Amygdala (tissue), 56 donors: ENCODE measurements around the gene CACNA1E.
"Not testable (repeated sequence)": the region's sequence is repeated elsewhere in the genome, so short reads cannot be mapped to it uniquely, and the experiment has no call there.

ENCODE experiments used
- DNase-seq, 56 donors: peaks; one replicate each; lab custom pipeline; 2025; lab: John Stamatoyannopoulos, UW

CACNA1E gene

DNA sequence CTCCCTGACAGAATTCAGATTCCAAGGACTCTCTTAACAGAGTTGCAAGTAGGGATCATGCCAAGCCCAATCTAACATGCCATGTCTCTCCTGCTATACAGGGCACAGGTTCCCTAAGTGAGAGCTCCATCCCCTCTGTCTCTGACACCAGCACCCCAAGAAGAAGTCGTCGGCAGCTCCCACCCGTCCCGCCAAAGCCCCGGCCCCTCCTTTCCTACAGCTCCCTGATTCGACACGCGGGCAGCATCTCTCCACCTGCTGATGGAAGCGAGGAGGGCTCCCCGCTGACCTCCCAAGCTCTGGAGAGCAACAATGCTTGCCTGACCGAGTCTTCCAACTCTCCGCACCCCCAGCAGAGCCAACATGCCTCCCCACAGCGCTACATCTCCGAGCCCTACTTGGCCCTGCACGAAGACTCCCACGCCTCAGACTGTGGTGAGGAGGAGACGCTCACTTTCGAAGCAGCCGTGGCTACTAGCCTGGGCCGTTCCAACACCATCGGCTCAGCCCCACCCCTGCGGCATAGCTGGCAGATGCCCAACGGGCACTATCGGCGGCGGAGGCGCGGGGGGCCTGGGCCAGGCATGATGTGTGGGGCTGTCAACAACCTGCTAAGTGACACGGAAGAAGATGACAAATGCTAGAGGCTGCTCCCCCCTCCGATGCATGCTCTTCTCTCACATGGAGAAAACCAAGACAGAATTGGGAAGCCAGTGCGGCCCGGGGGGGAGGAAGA, 315.0 kb downstream of the CACNA1E start:
- DNase-seq: no peak

DNA sequence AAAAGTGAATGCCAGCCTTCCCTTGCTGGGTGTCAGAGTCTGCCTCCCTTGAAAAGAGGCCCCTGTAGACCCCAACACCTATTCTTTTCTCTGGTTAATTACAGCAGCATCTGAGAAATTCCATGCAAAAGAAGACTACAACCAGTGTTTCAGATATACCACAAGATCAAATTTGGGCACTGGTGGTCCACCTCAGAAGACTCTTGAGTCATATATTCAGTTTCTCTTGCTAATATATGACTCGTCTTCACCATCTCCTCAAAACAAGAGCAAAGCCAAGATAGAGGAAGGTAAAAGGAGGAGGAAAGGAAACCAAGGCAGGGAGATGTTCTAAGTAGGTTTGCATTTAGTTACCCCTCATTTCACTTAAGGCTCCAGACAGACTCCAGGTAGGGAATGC, 318.3 kb downstream of the CACNA1E start:
- DNase-seq: no peak

DNA sequence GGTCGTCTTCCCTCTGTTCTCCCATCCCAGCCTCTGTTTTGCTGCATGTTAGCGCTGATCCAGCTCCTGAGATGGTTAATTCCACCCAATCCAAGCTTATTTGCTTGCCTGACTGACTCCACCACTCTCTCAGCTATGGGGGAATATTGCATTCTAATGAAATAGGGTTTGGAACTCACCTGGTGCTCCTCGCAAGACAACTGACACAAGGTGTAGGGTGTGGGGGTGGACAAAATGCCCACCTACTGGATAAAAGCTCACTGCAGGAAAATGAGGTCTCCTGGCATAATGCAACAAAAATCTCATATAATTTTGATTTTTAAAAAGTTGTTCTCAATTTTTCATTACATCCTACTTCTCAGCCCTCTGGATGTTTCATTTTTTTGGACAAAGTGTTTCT, 319.1 kb downstream of the CACNA1E start:
- DNase-seq: no peak

DNA sequence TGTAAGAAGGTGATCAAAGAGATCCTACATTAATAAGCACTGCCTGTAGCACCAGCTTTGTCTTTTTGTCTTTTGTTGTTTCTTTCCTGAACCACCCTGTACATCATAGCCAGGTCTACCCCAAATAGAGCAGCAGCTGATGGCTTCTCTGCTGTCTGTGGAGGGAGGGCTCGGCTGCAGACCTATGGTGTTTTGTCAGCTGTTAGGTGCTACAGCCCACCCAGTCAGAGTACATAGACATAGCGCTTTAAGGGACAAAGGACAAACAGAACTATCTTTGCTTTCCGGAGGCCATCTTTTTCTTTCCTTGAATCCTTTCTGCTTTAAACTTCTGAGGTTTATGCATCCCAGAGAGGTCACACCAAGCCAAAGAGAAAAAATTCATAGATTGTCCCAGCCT, 320.1 kb downstream of the CACNA1E start:
- DNase-seq: no peak

DNA sequence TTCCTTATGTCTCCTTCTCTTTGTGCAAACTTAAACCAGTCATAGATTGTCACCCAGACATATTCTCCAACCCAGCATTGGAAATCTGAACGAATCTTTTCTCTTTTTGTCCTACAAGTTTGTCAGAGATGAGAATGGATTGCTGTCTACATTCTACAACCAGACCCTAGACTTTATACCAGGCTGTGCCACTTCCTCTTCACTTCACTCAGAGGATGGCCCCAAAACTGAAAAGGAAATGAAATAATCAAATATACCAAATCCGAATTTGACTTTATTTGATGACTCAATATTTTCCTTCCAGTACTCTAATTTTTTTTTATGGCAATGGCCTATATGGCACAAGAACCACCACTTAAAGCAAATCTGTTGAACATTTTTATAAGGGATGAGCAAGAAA, 321.7 kb downstream of the CACNA1E start:
- no peak for DNase-seq

DNA sequence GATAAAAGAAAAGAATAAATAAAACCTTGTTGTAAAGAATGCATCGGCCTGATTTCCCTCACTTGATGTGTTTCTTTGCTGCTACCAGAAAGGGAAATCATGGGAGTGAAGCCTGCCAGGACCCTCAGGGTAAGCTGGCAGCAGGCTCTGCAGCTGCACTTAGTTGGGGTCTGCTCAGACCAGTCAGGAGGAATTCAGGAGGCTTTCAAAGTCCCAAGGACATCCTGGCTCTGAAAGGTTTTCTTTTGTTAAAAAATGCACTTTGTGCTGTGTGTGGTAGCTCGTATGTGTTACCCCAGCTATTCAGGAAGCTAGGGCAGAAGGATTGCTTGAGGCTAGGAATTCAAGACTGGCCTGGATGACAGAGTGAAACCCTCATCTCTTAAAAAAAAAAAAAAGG, 323.4 kb downstream of the CACNA1E start:
- DNase-seq: no peak

DNA sequence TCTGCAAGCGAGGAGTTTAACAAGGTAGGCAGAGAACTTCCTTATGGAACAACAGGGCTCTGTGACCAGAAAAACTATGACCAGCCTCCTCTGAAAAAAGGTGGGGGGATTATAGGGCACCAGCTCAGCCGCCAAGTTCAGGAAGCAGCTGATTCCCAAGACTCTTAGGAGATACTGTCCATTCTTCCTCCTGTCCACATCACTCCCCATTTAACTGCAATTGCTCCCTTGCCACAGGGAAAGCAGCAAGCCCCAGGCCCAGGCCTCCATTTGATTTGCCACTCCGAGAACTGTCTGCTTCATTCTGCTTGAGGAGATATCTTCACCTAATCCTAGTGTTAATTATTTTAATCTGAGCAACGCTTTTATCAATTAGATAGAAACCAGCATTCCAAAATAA, 323.9 kb downstream of the CACNA1E start:
- no peak for DNase-seq

DNA sequence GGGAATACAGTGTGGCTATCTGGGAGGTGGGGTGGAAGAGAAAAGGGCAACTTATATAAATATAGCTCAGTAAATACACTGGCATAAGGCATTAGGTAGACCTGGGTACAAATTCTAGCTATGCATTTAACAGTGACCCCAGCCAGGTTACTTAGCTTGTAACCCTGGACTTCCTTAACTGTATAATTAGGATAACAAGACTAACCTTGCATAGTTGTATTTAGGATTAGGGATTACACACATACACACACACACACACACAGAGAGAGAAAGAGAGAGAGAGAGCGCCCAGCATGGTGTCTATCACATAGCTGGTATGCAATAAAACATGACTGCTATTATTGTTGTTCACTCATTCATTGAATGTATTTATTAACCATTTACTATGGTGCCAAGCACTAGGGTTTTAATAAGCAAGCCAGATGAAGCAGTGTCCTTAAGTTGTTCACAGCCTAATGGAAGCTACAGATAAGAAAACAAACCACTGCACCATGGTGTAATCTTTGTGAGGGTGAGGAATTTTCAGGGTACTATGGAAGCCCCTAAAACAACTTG, 326.8 kb downstream of the CACNA1E start:
- DNase-seq: no peak

DNA sequence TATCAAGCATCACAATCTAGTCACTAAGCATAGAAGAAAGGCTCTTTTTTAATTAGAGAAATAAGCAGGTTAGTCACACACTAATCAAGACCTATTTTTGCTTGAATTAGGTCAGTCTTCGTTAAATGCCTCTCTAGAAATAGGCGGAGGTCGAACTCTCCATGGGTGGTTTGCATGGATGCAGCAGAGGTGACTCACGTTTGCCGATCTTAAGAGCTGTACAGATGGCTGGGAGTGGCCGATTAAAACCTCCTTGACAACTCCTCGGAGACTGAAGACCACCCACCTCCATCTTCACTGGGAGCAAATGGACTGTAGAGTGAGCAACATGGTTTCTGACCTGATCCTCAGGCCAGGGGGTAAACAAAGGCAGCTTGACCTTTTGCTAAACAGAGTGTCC, 328.9 kb downstream of the CACNA1E start:
- DNase-seq: no peak

DNA sequence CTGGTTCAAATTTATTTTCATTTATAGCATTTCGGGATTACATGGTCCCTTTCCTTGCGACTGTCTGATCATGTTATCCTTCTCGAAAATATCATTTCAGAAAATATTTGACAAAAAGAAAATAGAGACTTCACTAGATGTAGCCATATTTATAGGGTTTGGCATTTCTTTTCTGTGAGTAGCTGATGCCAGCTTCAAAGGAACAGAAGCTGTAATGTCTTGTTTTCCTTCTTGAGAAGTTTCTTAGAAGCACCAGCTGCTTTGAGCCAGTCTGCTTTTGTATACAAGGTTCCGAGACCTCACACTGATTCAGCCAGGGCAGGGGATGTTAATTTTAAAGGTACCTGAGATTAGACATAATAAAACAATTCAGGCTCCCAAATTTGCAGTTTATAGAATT, 329.9 kb downstream of the CACNA1E start:
- no peak for DNase-seq

DNA sequence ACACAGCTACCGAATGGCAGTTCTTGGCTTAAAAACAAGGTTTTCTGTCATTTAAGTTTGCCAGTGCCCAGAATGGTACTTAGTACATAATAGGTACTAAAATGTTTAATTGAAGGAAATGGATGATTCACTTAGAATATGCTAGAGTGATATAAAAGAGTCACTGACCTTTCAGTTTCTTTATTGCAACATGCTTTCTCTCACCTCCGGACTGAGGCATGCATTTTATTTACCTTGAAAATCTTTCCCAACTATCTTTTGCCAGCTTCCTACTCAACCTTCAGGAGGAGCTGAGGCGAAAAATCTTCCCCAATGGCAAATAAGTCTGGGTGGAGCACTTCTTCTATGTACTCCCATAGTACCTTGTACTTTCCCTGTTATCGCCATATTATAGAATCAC, 333.3 kb downstream of the CACNA1E start:
- no peak for DNase-seq

DNA sequence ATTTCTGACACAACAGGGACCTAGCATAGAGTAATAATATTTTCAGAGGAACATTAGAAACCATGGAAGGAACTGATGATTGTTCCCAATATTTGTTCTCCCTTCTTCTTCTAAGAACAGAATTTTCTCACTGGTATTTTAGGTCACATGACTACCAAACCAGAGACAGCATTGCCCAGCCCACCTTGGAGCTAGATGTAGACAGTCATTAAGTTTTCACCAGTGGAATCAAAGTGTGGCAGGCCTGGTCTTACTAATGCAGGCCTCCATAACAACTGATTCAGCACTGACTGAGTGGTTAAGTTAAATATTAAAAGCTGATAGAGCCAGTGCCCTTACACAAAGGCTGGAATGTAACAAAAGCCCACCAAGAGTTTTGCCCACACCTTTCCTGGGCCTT, 333.8 kb downstream of the CACNA1E start:
- DNase-seq: no peak

DNA sequence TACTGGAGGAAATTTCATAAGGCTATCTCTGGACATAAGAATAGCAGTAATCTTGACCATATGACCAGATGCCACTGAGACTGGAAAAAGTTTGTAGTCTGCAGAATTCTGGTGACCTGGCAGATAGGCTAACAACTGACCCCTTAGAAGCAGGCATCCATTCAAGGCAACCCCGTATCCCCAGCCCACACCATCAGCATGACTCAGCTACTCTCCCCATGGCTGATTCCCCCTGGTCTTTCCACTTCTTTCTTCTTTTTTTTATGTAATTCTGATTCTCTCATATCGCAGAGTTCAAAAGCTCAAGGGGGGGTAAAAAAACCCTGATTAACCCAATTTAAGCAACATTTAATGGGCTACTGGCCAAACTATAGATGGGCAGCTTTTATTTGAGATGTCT, 335.1 kb downstream of the CACNA1E start:
- no peak for DNase-seq

DNA sequence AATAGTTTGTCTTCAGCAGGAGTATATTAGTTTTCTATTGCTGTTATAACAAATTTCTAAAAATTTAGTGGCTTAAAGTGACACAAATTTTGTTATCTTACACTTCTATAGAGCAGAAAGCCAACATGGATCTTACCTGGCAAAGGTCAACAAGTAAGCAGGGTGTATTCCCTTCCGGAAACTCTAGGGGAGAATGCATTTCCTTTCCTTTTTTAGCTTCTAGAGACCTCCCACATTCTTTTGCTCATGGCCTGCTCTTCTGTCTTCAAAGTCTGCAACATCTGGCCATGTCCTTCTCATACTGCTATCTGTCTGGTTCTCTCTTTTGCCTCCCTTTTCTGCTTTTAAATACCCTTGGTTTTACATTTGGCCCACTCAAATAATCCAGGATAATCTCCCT, 335.6 kb downstream of the CACNA1E start:
- no peak for DNase-seq

DNA sequence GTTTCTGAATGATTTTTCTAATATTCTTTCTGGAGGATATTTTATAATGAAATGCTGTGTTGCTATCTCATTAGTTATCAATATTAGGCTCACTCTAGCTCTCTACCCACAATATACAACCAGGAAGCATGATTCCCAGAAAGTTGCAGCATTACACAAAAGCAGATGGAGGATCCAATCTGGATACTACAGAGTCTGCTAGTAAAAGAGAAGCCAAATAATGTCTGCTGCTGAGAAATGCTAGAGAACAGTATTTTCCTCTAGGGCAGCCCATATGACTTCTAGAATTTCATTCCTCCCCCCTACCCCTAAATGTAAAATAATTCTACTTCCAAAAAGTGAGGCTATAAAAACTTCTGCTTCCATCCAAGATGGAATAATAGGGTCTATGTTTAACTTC, 338.4 kb downstream of the CACNA1E start:
- no peak for DNase-seq

DNA sequence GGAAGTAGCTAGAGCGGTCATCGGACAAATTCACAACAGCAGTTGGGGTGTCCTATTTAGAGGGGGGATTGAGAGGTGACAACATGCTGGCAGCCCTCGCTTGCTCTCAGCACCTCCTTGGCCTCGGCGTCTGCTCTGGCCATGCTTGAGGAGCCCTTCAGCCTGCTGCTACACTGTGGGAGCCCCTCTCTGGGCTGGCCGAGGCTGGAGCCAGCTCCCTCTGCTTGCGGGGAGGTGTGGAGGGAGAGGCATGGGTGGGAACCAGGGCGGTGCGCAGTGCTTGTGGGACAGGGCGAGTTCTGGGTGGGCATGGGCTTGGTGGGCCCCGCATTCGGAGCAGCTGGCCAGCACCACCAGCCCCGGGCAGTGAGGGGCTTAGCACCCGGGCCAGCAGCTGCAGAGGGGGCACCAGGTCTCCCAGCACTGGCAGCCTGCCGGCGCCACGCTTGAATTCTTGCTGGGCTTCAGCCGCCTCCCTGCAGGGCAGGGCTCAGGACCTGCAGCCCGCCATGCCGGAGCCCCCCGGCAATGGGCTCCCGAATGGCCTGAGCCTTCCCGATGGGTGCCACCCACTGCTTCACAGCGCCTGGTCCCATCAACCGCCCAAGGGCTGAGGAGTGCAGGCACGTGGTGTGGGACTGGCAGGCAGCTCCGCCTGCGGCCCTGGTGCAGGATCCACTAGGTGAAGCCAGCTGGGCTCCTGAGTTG, 349.0 kb downstream of the CACNA1E start:
- not testable (repeated sequence) for DNase-seq

DNA sequence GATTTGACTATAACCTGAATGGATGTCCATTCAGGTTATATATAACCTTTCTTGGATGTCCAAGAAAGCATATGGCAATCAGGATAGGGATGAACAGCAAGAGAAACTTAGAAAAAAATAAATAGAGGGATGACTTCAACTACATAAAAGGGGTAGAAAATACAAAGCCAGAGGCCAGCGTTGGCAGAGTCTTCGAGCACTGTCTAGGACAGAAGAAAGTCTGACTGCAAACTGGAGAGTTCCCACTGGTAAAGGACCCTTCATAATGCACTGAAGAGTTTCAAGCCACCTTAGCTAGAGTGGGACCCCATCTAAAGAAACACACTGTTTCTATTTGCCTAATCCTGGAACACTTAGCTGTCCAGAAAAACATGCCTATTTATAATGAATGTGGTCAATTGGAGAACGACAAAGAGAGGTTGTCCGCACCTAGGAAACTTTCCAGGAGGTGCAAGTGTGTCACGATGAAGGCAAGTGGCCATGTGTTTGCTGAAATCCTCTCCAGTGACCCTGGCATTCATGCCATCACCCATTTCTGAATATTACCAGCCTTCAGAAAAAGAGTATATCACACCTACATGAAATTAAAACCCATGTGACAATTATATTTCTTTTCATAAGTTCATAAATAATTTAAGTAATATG, 362.8 kb downstream of the CACNA1E start:
- no peak for DNase-seq

DNA sequence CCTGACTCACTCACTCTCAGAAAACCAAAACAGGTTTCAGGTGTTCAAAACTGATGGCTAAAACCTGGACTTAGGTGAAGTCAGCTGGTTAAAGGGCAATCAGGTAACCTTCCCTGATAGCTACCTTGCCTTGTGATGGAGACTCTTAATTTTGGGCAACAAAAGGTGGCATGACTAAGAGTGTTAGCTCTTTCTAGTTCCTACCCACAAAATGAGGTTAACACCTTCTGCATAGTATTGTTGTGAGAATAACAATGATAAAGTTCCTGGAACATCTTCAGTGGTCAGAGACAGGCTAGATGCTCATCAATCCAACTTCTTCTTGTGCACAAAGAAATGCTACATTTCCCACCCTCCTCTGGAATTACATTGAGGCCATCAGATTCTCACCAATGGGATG, 363.4 kb downstream of the CACNA1E start:
- no peak for DNase-seq

DNA sequence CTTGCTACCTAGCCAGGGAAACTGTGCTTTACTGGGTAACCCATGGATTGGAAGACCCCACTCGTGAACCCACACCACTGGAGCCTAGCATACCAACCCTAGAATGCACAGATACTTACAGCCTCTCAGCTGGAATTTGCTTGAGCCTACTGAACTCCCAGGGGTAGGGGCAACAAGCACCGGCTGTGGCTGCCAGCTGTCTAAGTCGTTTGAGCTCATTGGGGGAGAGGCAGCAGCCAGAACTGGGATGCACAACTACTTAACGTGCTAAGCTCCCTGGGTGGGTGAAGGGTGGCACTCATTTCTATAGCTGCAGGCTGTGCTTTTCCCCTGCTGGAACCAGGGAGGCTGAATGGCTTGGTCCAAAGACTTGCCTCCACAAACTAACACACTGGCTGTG, 365.8 kb downstream of the CACNA1E start:
- no peak for DNase-seq

DNA sequence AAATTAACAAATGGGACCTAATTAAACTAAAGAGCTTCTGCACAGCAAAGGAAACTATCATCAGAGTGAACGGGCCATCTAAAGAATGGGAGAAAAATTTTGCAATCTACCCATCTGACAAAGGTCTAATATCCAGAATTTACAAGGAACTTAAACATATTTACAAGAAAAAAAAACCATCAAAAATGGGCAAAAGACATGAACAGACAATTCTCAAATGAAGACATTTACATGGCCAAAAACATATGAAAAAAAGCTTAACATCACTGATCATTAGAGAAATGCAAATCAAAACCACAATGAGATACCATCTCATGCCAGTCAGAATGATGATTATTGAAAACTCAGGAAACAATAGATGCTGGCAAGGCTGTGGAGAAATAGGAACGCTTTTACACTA, 370.9 kb downstream of the CACNA1E start:
- DNase-seq: not testable (repeated sequence)

DNA sequence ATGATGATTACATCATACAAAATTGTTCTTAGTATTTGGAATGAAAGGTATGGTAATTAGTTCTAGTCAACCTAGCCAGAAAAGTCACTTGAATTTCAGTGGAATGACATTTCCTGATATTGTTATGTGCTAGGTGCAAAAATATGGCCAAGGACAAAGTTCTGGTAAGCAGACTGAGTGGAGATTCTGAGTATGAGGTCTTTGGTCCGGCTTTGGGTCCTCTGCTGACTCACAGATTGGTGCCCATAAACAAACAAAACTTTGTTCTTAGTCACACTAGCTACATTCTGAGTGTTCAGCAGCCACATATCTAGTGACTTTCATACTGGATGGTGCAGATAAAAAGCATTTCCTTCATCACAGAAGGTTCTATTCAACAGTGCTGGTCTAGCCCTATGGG, 372.1 kb downstream of the CACNA1E start:
- DNase-seq: no peak
